Colonic mucosa (tissue), 4 donors: ENCODE data around the gene FILIP1. TPM values are rescaled to one million over a fixed set of nuclear protein-coding genes. Genes with fewer than 3 reads are reported as not detected.

ENCODE experiments used
- DNase-seq: peaks from one replicate; pipeline ENCODE4 v3.0.0-alpha.2; 2020
- H3K27ac ChIP-seq: fragments of 200-600 bp; one replicate; pipeline ENCODE4 v1.8.0; 2021
- H3K27me3 ChIP-seq: fragments of 200-600 bp; one replicate; pipeline ENCODE4 v1.8.0; 2021
- H3K36me3 ChIP-seq: fragments of 200-600 bp; one replicate; pipeline ENCODE4 v1.8.0; 2021
- H3K4me1 ChIP-seq: fragments of 200-600 bp; one replicate; pipeline ENCODE4 v1.8.0; 2021; ENCODE audit warnings: mild to moderate bottlenecking
- H3K4me3 ChIP-seq: fragments of 200-600 bp; one replicate; pipeline ENCODE4 v1.8.0; 2021
- H3K9ac ChIP-seq, 2 donors: one replicate each; pipeline ENCODE4 v1.7.0; 2013; ENCODE audit warnings: control low read depth in 2 of 2, low read depth in 2 of 2, low read length in 2 of 2
- H3K9me3 ChIP-seq: fragments of 200-600 bp; one replicate; pipeline ENCODE4 v1.8.0; 2021
- CTCF ChIP-seq: fragments of 200-600 bp; IDR thresholded peaks from one replicate; pipeline ENCODE4 v1.8.0; 2022; ENCODE audit warnings: antibody characterized with exemption, mild to moderate bottlenecking
- intact Hi-C: fragments of 100-400 bp; cut with DNase I; formaldehyde crosslinking; loops from one replicate; pipeline ENCODE4 v1.14.1; 2022
- total RNA-seq, 2 donors: library from RNA; stranded (reverse); fragmentation: NEBNext Ultra II Directional in 1 of 2; extraction: Animal tissue kit (Norgen Biotek cat#: 25700) in 1 of 2; gene quantifications; one replicate each; pipeline ENCODE4 v1.2.1, GENCODE V29; 2021
- donor health status: healthy.
- donor health status: DM: no; HTN: no; CAD: no.
- donor health status: DM: no; HTN: no; CAD: no.

Gene FILIP1
- total RNA-seq, 2 donors from 2014 or later: 0.57 to 6.5 TPM

DNA sequence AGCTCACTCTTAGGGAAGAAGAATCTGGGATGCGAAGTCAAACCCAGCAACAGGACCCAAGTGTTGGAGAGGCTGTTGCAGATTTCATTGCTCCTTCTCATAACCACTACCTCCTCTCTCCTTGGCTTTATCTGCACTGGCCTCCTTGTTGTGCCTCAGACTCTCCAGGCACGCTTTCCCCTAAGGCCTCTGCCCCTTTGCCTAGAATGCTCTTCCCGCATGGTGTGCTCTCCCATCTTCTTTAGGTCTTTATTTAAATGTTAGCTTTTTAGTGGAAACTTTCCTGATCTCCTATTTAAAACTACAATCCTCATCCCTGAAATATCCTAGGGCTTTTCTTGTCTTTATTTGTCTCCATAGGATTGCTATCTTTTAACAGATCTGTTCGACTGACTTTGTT lies 114.1 kb downstream of the FILIP1 start:
- intact Hi-C loops: no loop called here
- no peaks in the 10 kb centered on the region for H3K4me1 ChIP-seq
- no peak overlapping the region for H3K4me3 ChIP-seq
- DNase-seq: no peak
- no peaks in the 10 kb centered on the region for H3K27me3 ChIP-seq
- no peak overlapping the region for H3K9ac ChIP-seq
- no peak for TF ChIP-seq CTCF
- no peak overlapping the region for H3K27ac ChIP-seq
- no peaks in the 10 kb centered on the region for H3K9me3 ChIP-seq
- H3K36me3 ChIP-seq: no peaks in the 10 kb centered on the region

- H3K9me3 ChIP-seq: no peaks in the 10 kb centered on the region
- TF ChIP-seq CTCF: no peak
These were observed 115.5 kb downstream of the FILIP1 start for GRCh38 chr6:75378101-75378500.

DNA sequence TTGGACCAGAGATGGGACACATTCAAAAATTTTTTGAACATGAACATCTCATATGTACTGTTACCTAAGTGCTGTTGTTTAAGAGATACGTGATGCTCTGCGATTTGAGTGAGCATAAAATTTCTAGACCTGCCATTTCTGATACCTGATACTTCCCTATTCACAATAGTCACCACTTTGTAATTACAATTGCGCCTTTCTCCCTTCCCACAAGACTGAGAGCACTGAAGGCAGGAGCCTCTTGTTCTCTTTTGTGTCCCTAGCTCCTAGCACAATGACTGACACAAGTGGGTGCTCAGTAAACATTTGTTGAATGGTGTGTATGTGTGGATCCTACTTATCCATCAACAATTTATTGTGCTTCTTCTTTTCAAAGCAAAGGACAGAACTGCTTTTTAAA lies 116.2 kb downstream of the FILIP1 start:
- no peaks in the 10 kb centered on the region for H3K27me3 ChIP-seq
- H3K9me3 ChIP-seq: no peaks in the 10 kb centered on the region
- no peaks in the 10 kb centered on the region for H3K36me3 ChIP-seq
- H3K9ac ChIP-seq: no peak overlapping the region
- no peak overlapping the region for H3K4me3 ChIP-seq
- intact Hi-C loops: no loop called here
- no peaks in the 10 kb centered on the region for H3K4me1 ChIP-seq
- no peak for DNase-seq
- no peak overlapping the region for H3K27ac ChIP-seq
- TF ChIP-seq CTCF: no peak

More at GRCh38 chr6:75378101-75378500, 115.5 kb downstream of the FILIP1 start:
- intact Hi-C loops: no loop called here
- Histone ChIP-seq H3K9ac (no peak overlapping the region), H3K27me3 (no peaks in the 10 kb centered on the region), H3K36me3 (no peaks in the 10 kb centered on the region), H3K4me3 (no peak overlapping the region), H3K27ac (no peak overlapping the region), H3K4me1 (no peaks in the 10 kb centered on the region)
- no peak for DNase-seq

DNA sequence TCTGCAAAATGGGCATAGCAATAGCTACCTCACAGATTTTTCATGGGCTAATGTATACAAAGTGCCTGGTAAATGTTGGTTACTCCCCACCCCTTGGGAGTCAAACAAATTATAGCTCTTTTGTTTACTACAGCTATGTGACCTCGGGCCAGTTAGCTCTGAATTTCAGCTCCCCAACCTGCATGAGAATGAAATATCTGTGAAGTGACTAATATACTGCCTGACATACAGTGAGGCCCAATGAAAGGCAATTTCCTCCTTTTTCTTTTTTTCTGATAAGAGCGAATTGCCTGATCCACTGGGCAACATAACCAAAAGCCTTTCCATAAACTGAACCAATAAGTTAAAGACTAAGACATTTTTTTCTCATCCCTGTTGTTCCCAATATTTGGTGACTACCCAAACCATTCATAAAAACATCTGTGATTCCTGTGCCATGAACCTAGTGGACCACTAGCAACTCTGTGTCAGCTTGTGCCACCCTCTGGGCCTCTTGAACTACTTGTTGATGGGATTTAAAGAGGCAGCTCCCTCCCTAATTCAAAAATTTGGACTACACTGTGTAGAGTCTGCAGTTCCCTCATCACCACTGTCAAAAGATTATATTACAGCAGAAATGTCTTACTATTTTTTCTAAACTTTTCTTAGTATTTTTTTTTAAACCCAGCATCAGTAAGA lies 117.1 kb downstream of the FILIP1 start:
- H3K4me1 ChIP-seq: no peaks in the 10 kb centered on the region
- TF ChIP-seq CTCF: no peak
- H3K36me3 ChIP-seq: no peaks in the 10 kb centered on the region
- H3K27me3 ChIP-seq: no peaks in the 10 kb centered on the region
- intact Hi-C loops: no loop called here
- no peak overlapping the region for H3K4me3 ChIP-seq
- H3K9me3 ChIP-seq: no peaks in the 10 kb centered on the region
- H3K9ac ChIP-seq: no peak overlapping the region
- no peak overlapping the region for H3K27ac ChIP-seq
- DNase-seq: no peak

- Histone ChIP-seq H3K9ac (no peak overlapping the region), H3K36me3 (no peaks in the 10 kb centered on the region), H3K4me3 (no peak overlapping the region), H3K9me3 (no peaks in the 10 kb centered on the region), H3K27me3 (no peaks in the 10 kb centered on the region), H3K4me1 (no peaks in the 10 kb centered on the region), H3K27ac (no peak overlapping the region)
- intact Hi-C loops: no loop called here
- TF ChIP-seq CTCF: no peak
- DNase-seq: no peak
These were observed 118.6 kb downstream of the FILIP1 start for GRCh38 chr6:75374961-75375400.
